Ishikawa (cell line): ENCODE data around the gene PHYHD1.

Experiments
- CEBPB ChIP-seq: IDR thresholded peaks from 2 replicates; pipeline ENCODE4 v1.6.1; 2012
- CREB1 ChIP-seq: IDR thresholded peaks from 2 replicates; pipeline ENCODE4 v1.6.1; 2012; ENCODE audit warnings: low read depth
- EGR1 ChIP-seq: IDR thresholded peaks from 2 replicates; pipeline ENCODE4 v1.6.1; 2012
- EP300 ChIP-seq: IDR thresholded peaks from 2 replicates; pipeline ENCODE4 v1.6.1; 2012; ENCODE audit warnings: borderline replicate concordance
- FOXM1 ChIP-seq: IDR thresholded peaks from 2 replicates; pipeline ENCODE4 v1.6.1; 2012; ENCODE audit warnings: low read depth, borderline replicate concordance
- MAX ChIP-seq: IDR thresholded peaks from 2 replicates; pipeline ENCODE4 v1.6.1; 2012
- NFIC ChIP-seq: IDR thresholded peaks from 2 replicates; pipeline ENCODE4 v1.6.1; 2012
- RAD21 ChIP-seq: IDR thresholded peaks from 2 replicates; pipeline ENCODE4 v1.6.1; 2012; ENCODE audit warnings: low read depth
- REST ChIP-seq: IDR thresholded peaks from 2 replicates; pipeline ENCODE4 v1.6.1; 2012; ENCODE audit warnings: low read depth, mild to moderate bottlenecking
- TAF1 ChIP-seq: IDR thresholded peaks from 2 replicates; pipeline ENCODE4 v1.6.1; 2012; ENCODE audit warnings: low read depth, mild to moderate bottlenecking
- TCF12 ChIP-seq: IDR thresholded peaks from 2 replicates; pipeline ENCODE4 v1.6.1; 2012; ENCODE audit warnings: low read depth
- TEAD4 ChIP-seq: IDR thresholded peaks from 2 replicates; pipeline ENCODE4 v1.6.1; 2012
- USF1 ChIP-seq: IDR thresholded peaks from 2 replicates; pipeline ENCODE4 v1.6.1; 2012
- YY1 ChIP-seq: IDR thresholded peaks from 2 replicates; pipeline ENCODE4 v1.6.1; 2012; ENCODE audit warnings: low read depth
- ZBTB7A ChIP-seq: IDR thresholded peaks from 2 replicates; pipeline ENCODE4 v1.6.1; 2012; ENCODE audit warnings: low read depth

The PHYHD1 gene

GRCh38 chr9:128884164-128884563 lies 36.6 kb upstream of the PHYHD1 start:
- no peak for TF ChIP-seq REST
- no peak for TF ChIP-seq TCF12
- no peak for TF ChIP-seq YY1

GRCh38 chr9:128885376-128885775 lies 35.4 kb upstream of the PHYHD1 start:
- TF ChIP-seq CEBPB = no peak
- TF ChIP-seq CREB1 = no peak
- no peak for TF ChIP-seq EGR1
- TF ChIP-seq TAF1 = no peak
- no peak for TF ChIP-seq FOXM1
- no peak for TF ChIP-seq MAX
- no peak for TF ChIP-seq REST
- TF ChIP-seq USF1 = no peak
- no peak for TF ChIP-seq YY1
- no peak for TF ChIP-seq EP300
- TF ChIP-seq ZBTB7A = no peak
- TF ChIP-seq NFIC = no peak
- TF ChIP-seq RAD21 = no peak
- no peak for TF ChIP-seq TCF12
- TF ChIP-seq TEAD4 = no peak

- no peak for TF ChIP-seq TEAD4
- no peak for TF ChIP-seq EP300
- no peak for TF ChIP-seq USF1
- TF ChIP-seq MAX = no peak
- TF ChIP-seq RAD21 = no peak
- no peak for TF ChIP-seq CEBPB
- no peak for TF ChIP-seq CREB1
- TF ChIP-seq EGR1 = no peak
These were observed 35.0 kb upstream of the PHYHD1 start for GRCh38 chr9:128885798-128886197.

GRCh38 chr9:128886211-128886891 lies 34.4 kb upstream of the PHYHD1 start:
- no peak for TF ChIP-seq EP300
- TF ChIP-seq REST = no peak
- no peak for TF ChIP-seq CREB1
- TF ChIP-seq USF1 = no peak
- TF ChIP-seq TAF1 = no peak
- no peak for TF ChIP-seq ZBTB7A
- TF ChIP-seq MAX = no peak
- no peak for TF ChIP-seq YY1
- no peak for TF ChIP-seq TEAD4
- no peak for TF ChIP-seq EGR1
- TF ChIP-seq NFIC = no peak
- TF ChIP-seq FOXM1 = no peak
- no peak for TF ChIP-seq RAD21
